ENCODE data around the gene GLTP.
"Not testable (repeated sequence)": the region's sequence is repeated elsewhere in the genome, so short reads cannot be mapped to it uniquely, and the experiment has no call there.

DNA sequence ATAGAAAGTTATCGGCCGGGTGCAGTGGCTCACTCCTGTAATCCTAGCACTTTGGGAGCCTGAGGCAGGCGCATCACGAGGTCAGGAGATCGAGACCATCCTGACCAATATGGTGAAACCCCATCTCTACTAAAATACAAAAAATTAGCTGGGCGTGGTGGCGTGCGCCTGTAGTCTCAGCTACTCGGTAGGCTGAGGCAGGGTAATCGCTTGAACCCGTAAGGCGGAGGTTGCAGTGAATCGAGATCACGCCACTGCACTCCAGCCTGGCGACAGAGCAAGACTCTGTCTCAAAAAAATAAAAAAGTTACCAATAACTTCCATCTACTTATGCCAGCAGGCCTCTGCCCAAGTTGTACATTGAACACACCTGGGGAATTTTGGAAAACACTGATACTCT, 19.0 kb upstream of the GLTP start:
- TF ChIP-seq, protein P1, sequence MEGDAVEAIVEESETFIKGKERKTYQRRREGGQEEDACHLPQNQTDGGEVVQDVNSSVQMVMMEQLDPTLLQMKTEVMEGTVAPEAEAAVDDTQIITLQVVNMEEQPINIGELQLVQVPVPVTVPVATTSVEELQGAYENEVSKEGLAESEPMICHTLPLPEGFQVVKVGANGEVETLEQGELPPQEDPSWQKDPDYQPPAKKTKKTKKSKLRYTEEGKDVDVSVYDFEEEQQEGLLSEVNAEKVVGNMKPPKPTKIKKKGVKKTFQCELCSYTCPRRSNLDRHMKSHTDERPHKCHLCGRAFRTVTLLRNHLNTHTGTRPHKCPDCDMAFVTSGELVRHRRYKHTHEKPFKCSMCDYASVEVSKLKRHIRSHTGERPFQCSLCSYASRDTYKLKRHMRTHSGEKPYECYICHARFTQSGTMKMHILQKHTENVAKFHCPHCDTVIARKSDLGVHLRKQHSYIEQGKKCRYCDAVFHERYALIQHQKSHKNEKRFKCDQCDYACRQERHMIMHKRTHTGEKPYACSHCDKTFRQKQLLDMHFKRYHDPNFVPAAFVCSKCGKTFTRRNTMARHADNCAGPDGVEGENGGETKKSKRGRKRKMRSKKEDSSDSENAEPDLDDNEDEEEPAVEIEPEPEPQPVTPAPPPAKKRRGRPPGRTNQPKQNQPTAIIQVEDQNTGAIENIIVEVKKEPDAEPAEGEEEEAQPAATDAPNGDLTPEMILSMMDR (IDR thresholded peaks at IDR 0.05; ENCODE audit: insufficient read depth, low read depth, low read length) = not testable (repeated sequence)
- TF ChIP-seq EZH2 (IDR thresholded peaks at IDR 0.05; ENCODE audit: insufficient read depth, low read length) = not testable (repeated sequence)
